Mesenchymal stem cell (in vitro differentiated cells and primary cell): ENCODE measurements around the gene UTP3.
"Not testable (repeated sequence)": the region's sequence is repeated elsewhere in the genome, so short reads cannot be mapped to it uniquely, and the experiment has no call there.

Source experiments
- DNase-seq: peaks from one replicate; pipeline ENCODE4 v3.0.0-alpha.2; 2013
- H2AFZ ChIP-seq: one replicate; pipeline ENCODE4 v1.6.1; 2013; ENCODE audit warnings: low read depth, mild to moderate bottlenecking, control low read depth, inconsistent platforms, low read length, moderate library complexity
- H2AK5ac ChIP-seq: 2 replicates; pipeline ENCODE4 v1.6.1; 2013; ENCODE audit warnings: low read length, moderate library complexity, mild to moderate bottlenecking, inconsistent platforms; ENCODE audit not compliant: severe bottlenecking
- H2BK120ac ChIP-seq: one replicate; pipeline ENCODE4 v1.6.1; 2013; ENCODE audit warnings: low read depth, mild to moderate bottlenecking, inconsistent platforms, low read length, moderate library complexity
- H2BK12ac ChIP-seq, 2 experiments: one replicate each; pipeline ENCODE4 v1.6.1; 2013; ENCODE audit warnings: inconsistent platforms in 2 of 2, low read length in 2 of 2, mild to moderate bottlenecking in 2 of 2, moderate library complexity in 2 of 2, control low read depth in 1 of 2
- H2BK15ac ChIP-seq: one replicate; pipeline ENCODE4 v1.6.1; 2013; ENCODE audit warnings: mild to moderate bottlenecking, low read depth, inconsistent platforms; ENCODE audit not compliant: poor library complexity, severe bottlenecking
- H2BK5ac ChIP-seq: 2 replicates; pipeline ENCODE4 v1.6.1; 2013; ENCODE audit warnings: low read depth, mild to moderate bottlenecking, low read length, control low read depth, inconsistent platforms; ENCODE audit not compliant: poor library complexity, severe bottlenecking
- H3K14ac ChIP-seq, 2 experiments: one replicate each; pipeline ENCODE4 v1.6.1; 2013; ENCODE audit warnings: inconsistent platforms in 2 of 2, low read length in 2 of 2, control low read depth in 1 of 2, mild to moderate bottlenecking in 1 of 2, moderate library complexity in 1 of 2
- H3K18ac ChIP-seq, 2 experiments: one replicate each; pipeline ENCODE4 v1.6.1; 2013; ENCODE audit warnings: inconsistent platforms in 2 of 2, low read length in 2 of 2, control low read depth in 1 of 2, low read depth in 1 of 2, mild to moderate bottlenecking in 1 of 2
- H3K23ac ChIP-seq, 2 experiments: one replicate each; pipeline ENCODE4 v1.6.1; 2013; ENCODE audit warnings: inconsistent platforms in 2 of 2, low read length in 2 of 2, mild to moderate bottlenecking in 2 of 2, moderate library complexity in 2 of 2, control low read depth in 1 of 2
- H3K27ac ChIP-seq: 2 replicates; pipeline ENCODE4 v1.5.1; 2013; ENCODE audit warnings: mild to moderate bottlenecking, moderate library complexity, low read length, control low read depth, inconsistent platforms; ENCODE audit not compliant: poor library complexity, severe bottlenecking
- H3K27me3 ChIP-seq, 2 experiments: 2 replicates each; pipeline versions ENCODE4 v1.6.1 to v1.7.0; 2013; ENCODE audit warnings: low read length in 2 of 2, mild to moderate bottlenecking in 2 of 2, moderate library complexity in 2 of 2, control low read depth in 1 of 2, inconsistent platforms in 1 of 2; ENCODE audit not compliant: control insufficient read depth in 1 of 2, insufficient read depth in 1 of 2
- H3K36me3 ChIP-seq, 2 experiments: 2 replicates each; pipeline versions ENCODE4 v1.6.1 to v1.7.0; 2013; ENCODE audit warnings: low read length in 2 of 2, control low read depth in 1 of 2, inconsistent platforms in 1 of 2, low read depth in 1 of 2, mild to moderate bottlenecking in 1 of 2; ENCODE audit not compliant: insufficient read depth in 2 of 2, control insufficient read depth in 1 of 2
- H3K4ac ChIP-seq, 2 experiments: one replicate each; pipeline ENCODE4 v1.6.1; 2013; ENCODE audit warnings: inconsistent platforms in 2 of 2, low read length in 2 of 2, mild to moderate bottlenecking in 2 of 2, moderate library complexity in 2 of 2, control low read depth in 1 of 2, low read depth in 1 of 2
- H3K4me1 ChIP-seq: 2 replicates; pipeline ENCODE4 v1.6.1; 2013; ENCODE audit warnings: low read depth, low read length, control low read depth; ENCODE audit not compliant: control insufficient read depth, insufficient read depth
- H3K4me2 ChIP-seq: 2 replicates; pipeline ENCODE4 v1.6.1; 2013; ENCODE audit warnings: low read length, mild to moderate bottlenecking, inconsistent platforms; ENCODE audit not compliant: poor library complexity, severe bottlenecking
- H3K4me3 ChIP-seq, 2 experiments: 2 replicates each; pipeline versions ENCODE4 v1.5.1 to v1.7.0; 2013; ENCODE audit warnings: low read length in 2 of 2, mild to moderate bottlenecking in 2 of 2, control low read depth in 1 of 2, low read depth in 1 of 2; ENCODE audit not compliant: insufficient read depth in 1 of 2
- H3K79me1 ChIP-seq: replicated peaks from 2 replicates; pipeline ENCODE4 v1.6.1; 2013; ENCODE audit warnings: mild to moderate bottlenecking, control low read depth, low read length, inconsistent platforms; ENCODE audit not compliant: poor library complexity, severe bottlenecking
- H3K9ac ChIP-seq: 2 replicates; pipeline ENCODE4 v1.7.0; 2013; ENCODE audit warnings: mild to moderate bottlenecking, low read length, moderate library complexity
- H3K9me3 ChIP-seq: 2 replicates; pipeline ENCODE4 v1.7.0; 2013; ENCODE audit warnings: mild to moderate bottlenecking, low read length; ENCODE audit not compliant: control insufficient read depth
- H4K8ac ChIP-seq: one replicate; pipeline ENCODE4 v1.6.1; 2013; ENCODE audit warnings: inconsistent platforms, mild to moderate bottlenecking, low read length, moderate library complexity
- H4K91ac ChIP-seq: one replicate; pipeline ENCODE4 v1.6.1; 2013; ENCODE audit warnings: mild to moderate bottlenecking, low read length, inconsistent platforms
- WGBS: methylation state at CpG from one replicate; pipeline ENCODE4 v1.1.7; 2013; ENCODE audit warnings: mixed read lengths; 5-methylcytosine and 5-hydroxymethylcytosine counted together

Gene UTP3

DNA sequence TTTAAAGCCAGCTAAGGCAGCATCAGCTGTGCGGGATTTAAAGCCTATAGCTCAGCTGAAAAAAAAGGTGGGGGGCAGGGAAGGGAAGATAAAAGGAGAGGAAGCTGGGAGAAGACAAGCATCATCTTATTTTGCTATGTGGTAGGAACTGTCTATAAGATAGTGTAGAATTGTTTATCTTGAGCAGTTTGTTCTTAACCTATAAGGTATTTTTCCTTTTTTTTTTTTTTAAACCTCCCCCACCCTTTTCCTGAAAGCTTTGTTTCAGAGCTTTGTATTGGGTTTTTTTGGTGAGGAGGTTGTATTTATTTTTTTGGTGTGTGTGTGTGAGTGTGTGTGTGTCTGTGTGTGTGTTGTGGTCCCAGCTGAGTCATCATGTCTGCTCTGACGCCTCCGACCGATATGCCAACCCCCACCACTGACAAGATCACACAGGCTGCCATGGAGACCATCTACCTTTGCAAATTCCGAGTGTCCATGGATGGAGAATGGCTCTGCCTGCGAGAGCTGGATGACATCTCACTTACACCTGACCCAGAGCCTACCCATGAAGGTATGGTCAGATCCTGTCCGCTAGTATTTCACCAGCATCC is 34.0 kb downstream of the UTP3 start:
- Histone ChIP-seq H3K4me2 (peak overlapping the region; percentile 58), H3K4me1 (peaks cover 3% of the 10 kb centered on the region), H3K27me3 (no peaks in the 10 kb centered on the region), H3K4me3 (peak overlapping the region; percentile 16 to 97), H3K4ac (no peak overlapping the region), H3K79me1 (peaks cover 22% of the 10 kb centered on the region), H3K36me3 (peaks cover 0 to 22% of the 10 kb centered on the region in 2 experiments), H3K27ac (peak overlapping the region; percentile 45), H2AFZ (no peak overlapping the region), H2BK12ac (peak overlapping the region in 1 of 2 experiments; percentile 15), H2BK120ac (no peak overlapping the region), H3K9me3 (no peaks in the 10 kb centered on the region), H3K23ac (peak overlapping the region in 1 of 2 experiments; percentile 59), H3K9ac (peak overlapping the region; percentile 99), H2BK5ac (no peak overlapping the region), H4K91ac (peak overlapping the region; percentile 2), H3K18ac (no peak overlapping the region), H2AK5ac (no peak overlapping the region), H4K8ac (peak overlapping the region; percentile 45), H2BK15ac (no peak overlapping the region), H3K14ac (peak overlapping the region in 1 of 2 experiments; percentile 61)
- 84% methylated on average over 7 of the region's 7 CpGs for WGBS
- peak; percentile 33 for DNase-seq

- Histone ChIP-seq H4K91ac (no peak overlapping the region), H3K79me1 (peaks cover 19% of the 10 kb centered on the region), H2BK12ac (no peak overlapping the region), H2BK15ac (no peak overlapping the region), H3K4me3 (peak overlapping the region in 1 of 2 experiments; percentile 97), H2AK5ac (no peak overlapping the region), H3K9me3 (no peaks in the 10 kb centered on the region), H3K4ac (no peak overlapping the region), H3K23ac (no peak overlapping the region), H2BK5ac (no peak overlapping the region), H2AFZ (no peak overlapping the region), H4K8ac (no peak overlapping the region), H3K36me3 (peaks cover 0 to 31% of the 10 kb centered on the region in 2 experiments), H3K27ac (no peak overlapping the region), H3K14ac (no peak overlapping the region), H3K9ac (no peak overlapping the region), H3K4me1 (peaks cover 5% of the 10 kb centered on the region), H3K4me2 (no peak overlapping the region), H2BK120ac (no peak overlapping the region), H3K27me3 (no peaks in the 10 kb centered on the region), H3K18ac (no peak overlapping the region)
- WGBS = 100% methylated on average over 2 of the region's 3 CpGs
- DNase-seq = no peak
Measured at GRCh38 chr4:70724463-70724862, 36.1 kb downstream of the UTP3 start.

DNA sequence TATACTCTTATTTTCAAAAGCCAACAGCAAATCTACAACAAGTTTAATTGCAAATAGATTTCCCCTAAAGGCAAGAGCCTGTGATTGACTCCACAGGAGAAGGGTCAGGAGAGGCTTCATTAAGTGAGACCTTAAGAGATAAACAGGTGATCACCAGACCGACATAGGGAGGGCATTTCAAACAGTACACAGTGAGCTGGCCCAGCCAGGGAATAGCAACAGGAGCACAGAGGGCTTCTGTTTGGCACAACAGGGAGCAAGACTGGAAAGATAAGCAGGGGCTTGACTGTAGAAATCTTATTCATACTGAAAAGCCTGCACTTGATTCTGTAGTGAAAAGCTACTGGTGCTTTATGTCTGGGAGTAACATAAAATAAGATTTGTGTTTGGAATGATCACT is 37.3 kb downstream of the UTP3 start:
- no peak overlapping the region for H3K4ac ChIP-seq
- H2BK5ac ChIP-seq = no peak overlapping the region
- H2AFZ ChIP-seq = no peak overlapping the region
- H3K36me3 ChIP-seq = peaks cover 0 to 40% of the 10 kb centered on the region in 2 experiments
- no peak overlapping the region for H3K18ac ChIP-seq
- H3K4me1 ChIP-seq = peaks cover 5% of the 10 kb centered on the region
- no peak overlapping the region for H2AK5ac ChIP-seq
- no peaks in the 10 kb centered on the region for H3K9me3 ChIP-seq
- no peak overlapping the region for H2BK12ac ChIP-seq
- no peaks in the 10 kb centered on the region for H3K27me3 ChIP-seq
- H3K14ac ChIP-seq = no peak overlapping the region
- H3K4me3 ChIP-seq = no peak overlapping the region
- no peak overlapping the region for H4K8ac ChIP-seq
- no peak overlapping the region for H2BK15ac ChIP-seq
- DNase-seq = no peak
- H3K23ac ChIP-seq = no peak overlapping the region
- no peak overlapping the region for H4K91ac ChIP-seq
- H3K9ac ChIP-seq = no peak overlapping the region
- H2BK120ac ChIP-seq = no peak overlapping the region
- no peak overlapping the region for H3K27ac ChIP-seq
- 64% methylated on average over 1 of the region's 1 CpG for WGBS
- H3K79me1 ChIP-seq = peaks cover 23% of the 10 kb centered on the region
- no peak overlapping the region for H3K4me2 ChIP-seq

DNA sequence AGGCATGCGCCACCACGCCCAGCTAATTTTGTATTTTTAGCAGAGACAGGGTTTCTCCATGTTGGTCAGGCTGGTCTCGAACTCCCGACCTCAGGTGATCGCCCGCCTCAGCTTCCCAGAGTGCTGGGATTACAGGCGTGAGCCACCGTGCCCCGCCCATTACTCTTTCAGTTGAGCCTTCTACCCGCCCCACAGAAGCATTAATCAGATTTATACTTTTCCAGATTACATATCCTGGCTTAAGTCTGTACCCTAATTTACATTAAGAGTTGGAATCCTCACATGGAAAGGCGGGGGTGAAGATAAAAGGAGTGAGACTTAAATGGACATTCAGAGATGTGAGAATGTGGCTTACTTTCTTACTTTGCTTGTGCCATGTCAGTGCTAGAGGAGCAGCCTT is 38.2 kb downstream of the UTP3 start:
- H2BK5ac ChIP-seq, H2BK12ac ChIP-seq, H3K4me2 ChIP-seq, H3K23ac ChIP-seq, H3K14ac ChIP-seq, H2BK15ac ChIP-seq, H2AFZ ChIP-seq, H3K4me1 ChIP-seq, H2BK120ac ChIP-seq, H3K18ac ChIP-seq, H3K9ac ChIP-seq, H2AK5ac ChIP-seq, DNase-seq, H3K9me3 ChIP-seq, H4K8ac ChIP-seq, H3K27ac ChIP-seq, H3K4me3 ChIP-seq, H3K27me3 ChIP-seq, H3K4ac ChIP-seq, H4K91ac ChIP-seq: not testable (repeated sequence)
- WGBS = 98% methylated on average over 11 of the region's 11 CpGs
- Histone ChIP-seq H3K79me1 (peaks cover 27% of the 10 kb centered on the region), H3K36me3 (peaks cover 0 to 43% of the 10 kb centered on the region in 2 experiments)
